Stimulated activated memory B cell treated with anti-CD40 and anti-IgM and Interleukin-4, amounts not matched to agents 10 μg/mL and 1 μg/mL and 100 μg/mL, for 72 hours (primary cell): Measurements from ENCODE around the gene TMEM38A.

Experiments used
- ATAC-seq: fragments of 150-1000 bp; cut with Tn5 transposase; 2 replicates; pipeline ENCODE4 v1.10.0; 2021
- H3K27ac Mint-ChIP-seq: one replicate; pipeline ENCODE4 v1.8.0; 2022; ENCODE audit warnings: mild to moderate bottlenecking, mixed read lengths
- H3K27me3 Mint-ChIP-seq: one replicate; pipeline ENCODE4 v1.8.0; 2022; ENCODE audit warnings: mixed read lengths
- H3K36me3 Mint-ChIP-seq: one replicate; pipeline ENCODE4 v1.8.0; 2022; ENCODE audit warnings: mixed read lengths
- H3K4me1 Mint-ChIP-seq: one replicate; pipeline ENCODE4 v1.8.0; 2022; ENCODE audit warnings: mixed read lengths
- H3K4me3 Mint-ChIP-seq: one replicate; pipeline ENCODE4 v1.8.0; 2022; ENCODE audit warnings: mild to moderate bottlenecking, moderate library complexity, mixed read lengths
- H3K9me3 Mint-ChIP-seq: one replicate; pipeline ENCODE4 v1.8.0; 2022; ENCODE audit warnings: mixed read lengths

TMEM38A gene, protein sequence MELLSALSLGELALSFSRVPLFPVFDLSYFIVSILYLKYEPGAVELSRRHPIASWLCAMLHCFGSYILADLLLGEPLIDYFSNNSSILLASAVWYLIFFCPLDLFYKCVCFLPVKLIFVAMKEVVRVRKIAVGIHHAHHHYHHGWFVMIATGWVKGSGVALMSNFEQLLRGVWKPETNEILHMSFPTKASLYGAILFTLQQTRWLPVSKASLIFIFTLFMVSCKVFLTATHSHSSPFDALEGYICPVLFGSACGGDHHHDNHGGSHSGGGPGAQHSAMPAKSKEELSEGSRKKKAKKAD

DNA sequence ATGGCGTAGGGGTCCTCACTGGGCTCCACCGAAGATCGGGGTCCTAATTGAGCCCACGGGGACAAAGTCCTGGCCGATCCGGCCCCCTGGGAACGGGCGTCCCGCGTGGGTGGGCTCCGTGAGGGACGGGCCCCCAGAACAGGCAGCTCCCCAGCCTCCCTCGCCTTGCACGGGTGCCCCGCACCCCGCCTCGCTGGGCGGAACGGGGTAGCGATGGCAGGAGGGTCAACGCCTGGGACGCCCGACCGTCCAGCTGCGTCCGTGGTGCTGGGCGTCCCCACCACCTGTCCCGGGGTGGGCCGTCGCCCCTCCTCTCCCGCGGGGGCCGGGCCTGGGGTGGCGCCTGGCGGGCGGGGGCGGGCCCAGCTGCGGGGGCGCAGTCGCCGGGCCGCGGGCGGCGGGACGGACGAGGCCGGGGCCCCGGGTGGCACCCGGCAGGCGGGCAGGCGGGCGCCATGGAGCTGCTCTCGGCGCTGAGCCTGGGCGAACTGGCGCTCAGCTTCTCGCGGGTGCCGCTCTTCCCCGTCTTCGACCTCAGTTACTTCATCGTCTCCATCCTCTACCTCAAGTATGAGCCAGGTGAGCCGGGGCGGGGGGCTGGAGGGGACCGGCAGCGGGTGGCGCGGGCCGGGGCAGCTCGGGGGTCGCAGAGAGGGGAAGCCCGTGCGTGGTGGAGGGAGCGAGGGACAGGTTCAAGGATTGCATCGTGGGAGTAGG is at the start of gene TMEM38A:
TSS of gene TMEM38A (plus strand) at position 377 of the 717 bp plus-strand sequence. CDS start at position 456, 79 bp downstream.
- Mint-ChIP-seq H3K36me3 (peaks cover 26% of the 10 kb centered on the region), H3K4me3 (peak within 1 kb of the TSS; percentile 98), H3K27ac (peak within 1 kb of the TSS; percentile 96), H3K27me3 (no peaks in the 10 kb centered on the region), H3K4me1 (peaks cover 58% of the 10 kb centered on the region), H3K9me3 (no peaks in the 10 kb centered on the region)
- peak; percentile 54 for ATAC-seq

DNA sequence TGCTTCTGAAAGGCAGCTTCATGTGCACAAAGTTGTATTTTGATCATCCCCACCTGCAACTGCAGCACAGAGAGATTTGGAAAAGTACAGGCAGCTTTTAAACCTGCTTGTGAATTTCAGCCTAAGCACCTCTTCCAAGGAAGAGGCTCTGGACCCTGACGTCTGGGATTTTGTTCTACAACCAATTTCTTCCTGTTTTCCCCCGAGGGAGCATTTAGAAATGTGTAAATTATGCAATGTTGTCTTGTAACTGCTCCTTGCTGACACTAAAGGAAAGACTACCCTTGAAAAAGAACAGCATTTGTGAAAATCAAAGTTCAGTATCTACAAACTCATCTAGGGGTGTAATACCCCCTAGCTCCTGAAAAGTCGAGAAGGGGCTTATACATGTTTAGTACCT is 48.3 kb upstream of the TMEM38A start:
- Mint-ChIP-seq H3K36me3 (no peaks in the 10 kb centered on the region), H3K4me3 (no peak overlapping the region), H3K27me3 (no peaks in the 10 kb centered on the region), H3K4me1 (peaks cover 75% of the 10 kb centered on the region), H3K9me3 (no peaks in the 10 kb centered on the region), H3K27ac (no peak overlapping the region)
- ATAC-seq: no peak

DNA sequence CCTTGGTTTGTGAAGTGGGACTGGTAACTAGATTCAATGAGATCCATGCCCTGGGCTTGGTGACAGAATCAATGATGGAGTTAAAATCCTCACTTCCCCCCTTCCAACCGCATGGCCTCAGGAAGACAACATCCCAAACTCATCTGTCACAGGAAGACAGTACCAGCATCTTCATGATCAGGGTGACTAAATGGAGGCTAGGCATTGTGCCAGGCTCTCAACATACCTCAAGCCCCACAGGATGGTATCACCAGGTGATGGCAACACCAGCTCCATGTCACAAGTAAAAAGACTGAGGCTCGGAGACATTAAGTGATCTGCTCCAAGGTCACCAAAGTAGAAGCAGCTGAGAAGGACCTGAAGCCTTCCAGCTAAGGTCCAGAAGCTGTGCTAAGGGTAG is 47.1 kb upstream of the TMEM38A start:
- H3K27me3 Mint-ChIP-seq: no peaks in the 10 kb centered on the region
- H3K27ac Mint-ChIP-seq: no peak overlapping the region
- no peak overlapping the region for H3K4me3 Mint-ChIP-seq
- H3K9me3 Mint-ChIP-seq: no peaks in the 10 kb centered on the region
- H3K36me3 Mint-ChIP-seq: no peaks in the 10 kb centered on the region
- peaks cover 75% of the 10 kb centered on the region for H3K4me1 Mint-ChIP-seq
- ATAC-seq: no peak

DNA sequence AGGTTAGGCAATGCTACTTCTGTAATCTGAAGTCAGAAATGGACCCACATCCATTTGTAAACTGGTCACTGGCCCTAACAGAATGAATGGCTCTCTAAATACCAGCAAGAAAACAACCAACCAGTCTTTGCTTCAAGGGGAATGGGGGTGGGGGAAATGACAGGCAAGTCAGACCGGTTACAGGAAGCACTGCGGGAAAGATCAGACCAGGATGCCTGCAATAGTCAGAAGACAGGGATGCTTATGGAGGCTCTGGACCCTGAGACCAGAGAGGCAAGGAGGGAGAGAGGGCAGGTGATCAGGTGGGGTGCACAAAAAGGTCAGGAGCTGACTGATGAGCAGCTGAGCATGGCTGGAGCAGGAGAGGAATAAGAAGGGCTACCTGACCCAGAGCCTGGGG is 46.0 kb upstream of the TMEM38A start:
- H3K27me3 Mint-ChIP-seq: no peaks in the 10 kb centered on the region
- H3K36me3 Mint-ChIP-seq: no peaks in the 10 kb centered on the region
- H3K4me3 Mint-ChIP-seq: no peak overlapping the region
- no peaks in the 10 kb centered on the region for H3K9me3 Mint-ChIP-seq
- ATAC-seq: no peak
- H3K4me1 Mint-ChIP-seq: peaks cover 84% of the 10 kb centered on the region
- peak overlapping the region; percentile 30 for H3K27ac Mint-ChIP-seq

DNA sequence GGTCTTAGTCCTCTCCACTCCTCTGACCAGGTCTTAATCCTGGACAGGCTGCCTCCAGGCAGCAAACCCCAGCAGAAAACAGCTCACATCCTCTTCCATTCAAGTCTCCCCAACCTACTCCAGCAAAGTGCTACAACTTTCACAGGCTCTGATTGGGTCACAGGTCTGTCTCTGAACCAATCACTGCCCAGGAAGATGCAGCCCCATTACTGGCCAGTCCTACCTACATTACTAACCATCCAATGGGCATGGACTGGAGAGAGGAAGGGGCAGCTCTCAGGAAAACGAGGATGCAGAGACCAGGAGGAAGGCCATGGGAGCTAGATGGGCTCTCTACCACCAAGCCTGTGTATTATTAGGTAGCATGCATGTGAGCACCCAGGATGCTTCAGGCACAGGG is 45.1 kb upstream of the TMEM38A start:
- H3K9me3 Mint-ChIP-seq: no peaks in the 10 kb centered on the region
- H3K4me3 Mint-ChIP-seq: no peak overlapping the region
- peaks cover 88% of the 10 kb centered on the region for H3K4me1 Mint-ChIP-seq
- no peaks in the 10 kb centered on the region for H3K27me3 Mint-ChIP-seq
- ATAC-seq: no peak
- H3K27ac Mint-ChIP-seq: peak overlapping the region; percentile 30
- H3K36me3 Mint-ChIP-seq: no peaks in the 10 kb centered on the region

DNA sequence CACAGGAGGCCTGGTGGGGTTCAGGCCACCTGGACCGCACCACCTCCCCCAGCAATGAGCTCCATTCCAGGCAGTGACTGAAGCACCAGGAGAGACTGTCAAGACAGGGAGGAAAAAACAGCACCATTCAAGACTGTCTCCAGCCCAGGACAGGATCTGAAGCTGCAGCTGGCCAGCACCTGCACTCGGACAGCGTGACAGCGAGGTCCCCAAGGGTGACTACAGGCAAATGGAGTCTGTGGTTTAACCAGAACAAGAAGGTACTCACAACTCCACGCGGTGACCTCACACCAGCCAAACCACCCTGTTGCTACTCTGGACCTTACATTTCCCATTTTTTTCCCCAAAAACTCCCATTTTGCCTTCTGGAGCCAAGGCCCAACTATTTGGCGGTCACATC is 42.7 kb upstream of the TMEM38A start:
- no peaks in the 10 kb centered on the region for H3K9me3 Mint-ChIP-seq
- H3K4me1 Mint-ChIP-seq: peaks cover 89% of the 10 kb centered on the region
- peak overlapping the region; percentile 30 for H3K27ac Mint-ChIP-seq
- no peak for ATAC-seq
- H3K4me3 Mint-ChIP-seq: peak overlapping the region; percentile 47
- H3K36me3 Mint-ChIP-seq: no peaks in the 10 kb centered on the region
- H3K27me3 Mint-ChIP-seq: no peaks in the 10 kb centered on the region

DNA sequence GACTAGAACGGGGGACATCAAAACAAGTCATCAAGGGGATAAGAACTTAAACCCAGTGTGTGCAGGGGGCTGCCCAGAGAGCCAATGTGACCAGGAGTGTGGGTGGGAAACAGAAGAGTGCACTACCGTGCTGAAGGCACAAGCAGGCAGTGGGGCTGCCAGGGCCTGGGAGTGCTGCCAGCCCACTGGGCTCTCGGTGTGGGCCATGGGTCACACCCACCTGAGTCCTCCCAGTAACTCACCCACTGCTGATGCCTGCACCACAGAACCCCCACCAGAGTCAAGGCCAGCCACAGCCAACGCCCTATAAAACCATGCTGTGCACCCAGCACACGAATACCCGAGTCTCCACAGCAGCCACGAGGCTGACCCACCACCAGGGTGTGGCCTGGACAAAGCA is 41.5 kb upstream of the TMEM38A start:
- peak overlapping the region; percentile 27 for H3K4me3 Mint-ChIP-seq
- H3K4me1 Mint-ChIP-seq: peaks cover 98% of the 10 kb centered on the region
- ATAC-seq: peak; percentile 31
- no peaks in the 10 kb centered on the region for H3K36me3 Mint-ChIP-seq
- H3K9me3 Mint-ChIP-seq: no peaks in the 10 kb centered on the region
- H3K27ac Mint-ChIP-seq: peak overlapping the region; percentile 30
- no peaks in the 10 kb centered on the region for H3K27me3 Mint-ChIP-seq

DNA sequence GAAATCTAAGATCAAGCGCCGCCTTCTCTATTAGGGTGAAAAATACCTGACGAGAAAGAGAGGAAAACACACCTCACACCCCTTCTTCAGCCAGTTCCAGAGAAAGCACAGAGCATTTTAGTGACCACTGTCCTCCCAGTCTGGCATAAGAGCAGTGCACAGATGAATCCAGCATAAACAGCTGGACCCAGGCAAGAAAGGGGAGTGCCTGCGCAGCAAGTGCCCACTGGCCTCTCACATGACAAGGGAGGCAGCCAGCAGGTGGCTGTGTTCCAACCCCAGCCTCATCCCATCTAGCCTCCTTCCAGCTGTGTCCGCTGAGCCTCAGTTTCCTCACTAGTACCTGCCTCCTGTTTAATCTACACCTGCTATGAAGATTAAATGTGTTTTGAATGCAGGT is 40.9 kb upstream of the TMEM38A start:
- no peaks in the 10 kb centered on the region for H3K27me3 Mint-ChIP-seq
- peaks cover 94% of the 10 kb centered on the region for H3K4me1 Mint-ChIP-seq
- no peak overlapping the region for H3K4me3 Mint-ChIP-seq
- no peak overlapping the region for H3K27ac Mint-ChIP-seq
- H3K36me3 Mint-ChIP-seq: no peaks in the 10 kb centered on the region
- H3K9me3 Mint-ChIP-seq: no peaks in the 10 kb centered on the region
- ATAC-seq: no peak

DNA sequence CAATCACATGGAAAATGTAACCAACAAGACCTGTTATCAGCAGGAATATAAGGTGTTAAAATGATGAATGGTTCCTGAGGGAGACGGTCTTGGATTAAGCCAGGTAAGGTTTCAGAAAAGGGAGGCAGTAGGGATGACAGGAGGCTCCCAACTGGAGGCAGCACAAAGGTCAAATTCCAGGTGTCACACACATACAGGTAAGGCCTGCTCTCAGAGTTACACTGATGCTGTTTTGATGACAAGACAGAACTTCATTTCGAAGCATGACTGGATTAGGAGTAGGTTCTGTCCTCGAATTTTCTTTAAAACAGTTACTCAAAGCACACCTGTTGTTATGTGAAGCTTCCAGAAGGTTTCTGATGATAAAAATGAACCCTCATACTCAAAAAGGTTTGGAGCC is 40.4 kb upstream of the TMEM38A start:
- peaks cover 94% of the 10 kb centered on the region for H3K4me1 Mint-ChIP-seq

DNA sequence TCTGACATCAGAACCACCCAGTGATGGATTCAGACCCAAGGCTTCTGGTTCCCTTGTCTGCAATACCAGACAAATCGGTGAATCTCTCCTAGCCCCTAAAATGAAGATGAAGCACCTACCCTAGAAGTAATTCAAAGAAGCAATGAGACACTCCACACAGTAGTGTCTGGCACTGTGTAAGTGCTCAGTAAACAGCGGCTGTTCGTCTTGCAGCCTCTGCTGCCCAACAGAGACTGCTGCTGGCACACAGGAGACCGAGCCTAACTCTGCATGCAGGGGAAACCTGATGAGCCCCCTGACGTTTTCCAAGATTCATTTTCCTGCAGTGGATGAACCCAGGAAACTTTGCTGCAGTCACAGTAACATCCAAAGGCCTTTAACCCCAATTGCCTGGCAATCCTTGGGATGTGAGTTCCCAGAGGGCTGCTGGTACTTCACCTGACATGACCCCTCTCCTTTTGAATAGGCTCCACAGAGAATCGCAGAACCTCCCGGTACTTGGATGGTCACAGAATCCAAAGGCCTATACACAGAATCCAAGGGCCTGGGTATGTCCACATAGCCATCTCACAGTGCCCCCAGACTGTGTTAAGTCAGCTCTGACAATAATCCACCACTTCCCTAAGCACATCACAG is 39.7 kb upstream of the TMEM38A start:
- Mint-ChIP-seq H3K4me3 (no peak overlapping the region), H3K27ac (peak overlapping the region; percentile 7), H3K27me3 (no peaks in the 10 kb centered on the region), H3K36me3 (peaks cover 9% of the 10 kb centered on the region), H3K4me1 (peaks cover 94% of the 10 kb centered on the region), H3K9me3 (no peaks in the 10 kb centered on the region)
- ATAC-seq: no peak

More for the DNA sequence above, 40.4 kb upstream of the TMEM38A start:
- Mint-ChIP-seq H3K27ac (peak overlapping the region; percentile 5), H3K9me3 (no peaks in the 10 kb centered on the region), H3K36me3 (peaks cover 4% of the 10 kb centered on the region), H3K4me3 (no peak overlapping the region), H3K27me3 (no peaks in the 10 kb centered on the region)
- ATAC-seq: no peak

DNA sequence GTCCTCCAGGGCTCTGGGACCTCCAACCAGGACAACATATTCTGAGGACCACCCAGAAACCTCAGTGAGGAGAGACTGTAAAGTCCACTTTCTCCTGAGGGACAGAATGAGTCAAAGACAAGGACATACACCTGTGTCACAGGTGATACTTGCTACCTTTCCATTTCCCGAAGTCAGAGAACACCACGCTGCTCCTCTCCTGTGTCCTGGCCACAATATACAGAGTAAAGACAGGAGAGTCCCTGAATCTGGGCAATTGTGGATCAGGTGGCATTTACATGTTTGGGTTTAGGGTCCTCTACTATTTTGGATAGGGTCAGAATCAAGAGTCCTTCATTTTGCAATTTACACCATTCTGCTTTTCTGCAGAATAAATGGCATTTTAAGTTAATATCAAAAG is 37.9 kb upstream of the TMEM38A start:
- H3K4me1 Mint-ChIP-seq: peaks cover 87% of the 10 kb centered on the region
- H3K36me3 Mint-ChIP-seq: peaks cover 15% of the 10 kb centered on the region
- H3K9me3 Mint-ChIP-seq: no peaks in the 10 kb centered on the region
- ATAC-seq: no peak
- H3K27me3 Mint-ChIP-seq: no peaks in the 10 kb centered on the region
- H3K4me3 Mint-ChIP-seq: no peak overlapping the region
- H3K27ac Mint-ChIP-seq: peak overlapping the region; percentile 7

DNA sequence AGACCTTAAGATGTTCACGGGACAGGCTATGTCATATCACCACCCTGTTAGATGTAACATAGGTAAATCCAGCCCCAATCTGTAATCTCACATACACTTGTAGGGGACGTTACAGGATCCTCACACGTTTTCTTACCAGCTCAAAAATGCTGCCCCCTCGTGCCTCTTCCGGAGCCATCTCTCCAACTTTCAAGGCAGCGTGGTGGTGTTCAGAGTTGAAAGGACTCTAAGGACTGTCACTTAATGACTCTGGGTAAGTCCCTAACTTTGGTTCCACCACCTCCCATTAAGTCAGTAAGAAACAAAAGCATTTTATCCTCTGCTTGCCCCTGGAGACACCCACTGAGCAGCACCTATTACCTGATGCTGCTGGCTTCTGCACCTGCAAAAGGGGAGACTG is 37.4 kb upstream of the TMEM38A start:
- no peaks in the 10 kb centered on the region for H3K9me3 Mint-ChIP-seq

DNA sequence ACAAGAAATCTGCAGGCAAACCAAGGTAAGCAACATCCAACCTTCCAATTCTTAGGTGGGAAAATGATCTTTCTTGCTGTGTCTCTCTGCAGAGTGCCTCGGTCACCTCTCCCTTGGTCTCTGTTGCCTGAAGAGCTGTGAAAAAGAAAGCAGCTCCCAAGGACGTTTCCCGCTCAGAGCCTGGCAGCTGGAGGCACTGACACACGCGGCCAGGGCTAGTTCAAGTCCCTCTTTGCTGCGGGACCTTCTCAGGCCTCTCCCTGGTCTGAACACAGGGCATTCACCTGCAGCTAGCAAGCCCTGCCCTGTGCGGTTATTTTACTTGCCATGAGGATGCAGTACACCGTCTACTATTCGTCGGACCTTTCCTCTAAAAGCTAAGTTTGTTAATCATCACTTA is 36.7 kb upstream of the TMEM38A start:
- Mint-ChIP-seq H3K4me3 (no peak overlapping the region), H3K9me3 (no peaks in the 10 kb centered on the region), H3K36me3 (peaks cover 15% of the 10 kb centered on the region), H3K4me1 (peaks cover 80% of the 10 kb centered on the region), H3K27me3 (no peaks in the 10 kb centered on the region), H3K27ac (no peak overlapping the region)
- no peak for ATAC-seq

More for the DNA sequence above, 37.4 kb upstream of the TMEM38A start:
- H3K27me3 Mint-ChIP-seq: no peaks in the 10 kb centered on the region
- H3K4me1 Mint-ChIP-seq: peaks cover 82% of the 10 kb centered on the region
- H3K36me3 Mint-ChIP-seq: peaks cover 15% of the 10 kb centered on the region
- no peak for ATAC-seq
- peak overlapping the region; percentile 3 for H3K4me3 Mint-ChIP-seq
- peak overlapping the region; percentile 7 for H3K27ac Mint-ChIP-seq

DNA sequence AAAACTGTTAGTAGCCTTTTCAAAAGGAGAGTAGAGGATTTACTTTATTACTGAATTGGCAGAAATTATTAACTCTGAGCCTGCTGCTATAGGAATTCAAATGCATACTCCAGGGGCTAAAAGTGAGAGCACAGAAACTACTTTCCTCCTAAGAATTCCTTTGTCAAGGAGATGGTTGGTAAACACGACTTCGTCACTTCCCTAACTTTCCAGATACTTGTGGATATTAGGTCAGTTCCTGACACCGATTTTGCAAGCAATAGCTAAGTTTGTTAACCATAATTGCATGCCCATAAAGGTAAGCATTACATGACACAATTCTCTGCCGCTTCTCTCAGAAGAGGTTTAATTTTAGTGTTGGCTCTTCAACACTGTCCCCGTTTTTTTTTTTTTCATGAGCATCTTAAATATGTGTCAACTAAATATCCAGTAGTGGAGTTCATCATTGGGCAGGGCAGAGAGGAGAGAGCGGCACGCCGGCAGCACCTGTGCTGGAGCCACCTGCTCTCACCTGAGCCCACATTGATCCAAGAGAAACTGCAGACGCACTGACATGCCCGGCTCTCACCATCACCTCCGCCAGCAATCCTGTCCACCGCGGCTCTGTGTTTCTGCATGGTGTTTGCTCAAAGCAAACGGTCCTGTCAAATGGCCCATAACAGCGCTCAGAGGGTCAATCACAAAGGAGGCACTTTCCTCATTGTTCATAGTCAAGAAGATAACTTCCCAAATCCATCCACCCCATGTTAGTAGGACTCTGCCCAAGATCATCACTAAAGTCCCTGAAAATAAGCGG is 35.6 kb upstream of the TMEM38A start:
- H3K4me3 Mint-ChIP-seq: no peak overlapping the region
- peaks cover 71% of the 10 kb centered on the region for H3K4me1 Mint-ChIP-seq
- no peaks in the 10 kb centered on the region for H3K9me3 Mint-ChIP-seq
- H3K27ac Mint-ChIP-seq: no peak overlapping the region
- no peaks in the 10 kb centered on the region for H3K27me3 Mint-ChIP-seq
- ATAC-seq: no peak
- peaks cover 15% of the 10 kb centered on the region for H3K36me3 Mint-ChIP-seq

DNA sequence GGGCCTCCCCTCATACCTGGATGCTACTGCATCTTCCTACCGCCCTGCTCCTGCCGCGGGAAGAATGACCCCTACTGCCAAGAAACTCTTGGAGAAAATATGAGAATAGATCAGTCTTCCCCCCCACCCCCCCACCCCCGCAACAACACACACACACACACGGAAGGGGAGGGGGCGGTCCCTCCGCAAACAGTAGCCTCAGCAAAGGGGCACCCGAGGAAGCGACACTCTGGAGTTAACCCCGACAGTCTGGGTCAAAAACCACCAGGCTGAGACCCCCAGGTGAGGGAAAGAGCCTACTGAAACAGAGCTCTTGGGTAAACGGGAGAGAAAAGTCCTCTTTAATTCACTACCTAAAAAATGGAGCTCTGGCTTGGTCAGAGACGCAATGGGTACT is 34.1 kb upstream of the TMEM38A start:
- Mint-ChIP-seq H3K36me3 (peaks cover 25% of the 10 kb centered on the region), H3K27ac (peak overlapping the region; percentile 94), H3K9me3 (no peaks in the 10 kb centered on the region), H3K4me1 (peaks cover 57% of the 10 kb centered on the region), H3K27me3 (no peaks in the 10 kb centered on the region), H3K4me3 (peak overlapping the region; percentile 98)
- ATAC-seq: no peak
